ENCODE data around the gene MSL3B.

MSL3B gene

DNA sequence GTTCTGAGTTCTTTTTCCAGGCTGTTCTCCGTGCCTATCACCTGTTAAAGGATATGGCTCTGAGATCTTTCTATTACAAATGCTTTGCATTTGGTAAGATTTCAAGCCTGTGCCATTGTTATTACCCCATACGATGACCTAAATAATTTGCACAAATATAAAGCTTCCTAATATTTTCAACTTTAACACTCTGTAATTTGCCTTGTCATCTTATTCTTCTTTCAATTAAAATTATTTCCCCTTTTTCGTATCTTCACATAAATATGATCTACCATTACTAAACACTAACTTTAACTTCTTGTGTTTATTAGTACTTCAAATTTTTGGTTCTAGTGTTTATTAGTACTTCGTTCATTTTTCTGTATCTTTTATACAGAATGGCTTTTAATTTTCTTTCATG lies 3.2 kb upstream of the MSL3B start:
- no peaks in the 10 kb centered on the region for H4K20me1 ChIP-seq (replicated peaks; ENCODE audit: control insufficient read depth, insufficient read depth, low read length)
- H3K9me1 ChIP-seq (ENCODE audit: control insufficient read depth, insufficient read depth, low read length) = no peaks in the 10 kb centered on the region
- H3K4me1 ChIP-seq (replicated peaks in 1 of 2; ENCODE audit: control insufficient read depth in 2 of 2, insufficient read depth in 2 of 2, low read length in 2 of 2) = peaks cover 0 to 5% of the 10 kb centered on the region in 2 experiments; a peak in 3 of 5 replicates
- in situ Hi-C loops (cut with MboI) (loop anchor here (25.0 kb wide), 1 partner anchor 666 kb away; no protein-coding TSS in a partner anchor), intact Hi-C loops (cut with micrococcal nuclease) (no loop called here)
- H3K27me3 ChIP-seq (ENCODE audit: control insufficient read depth in 2 of 2, insufficient read depth in 2 of 2, low read length in 2 of 2) = no peaks in the 10 kb centered on the region
- H3K4me2 ChIP-seq (ENCODE audit: insufficient read depth, low read length) = no peak overlapping the region
- WGBS (ENCODE audit: insufficient coverage, low coverage, missing lambda C conversion rate) = 12% methylated on average over 4 of the region's 4 CpGs
- peaks cover 3% of the 10 kb centered on the region; the same call in 1 of the 2 replicates for H3K9me3 ChIP-seq (replicated peaks; ENCODE audit: control insufficient read depth, insufficient read depth, low read depth, low read length)
- ATAC-seq (no peak), DNase-seq (ENCODE audit: extremely low read depth in 1 of 4, low spot score in 3 of 4) (no peak), FAIRE-seq (no peak)
- TF ChIP-seq ZNF253 (CRISPR knock-in tag; conservative IDR thresholded peaks at IDR 0.05) = no peak
- no peak for TF ChIP-seq ZNF639 (CRISPR knock-in tag; conservative IDR thresholded peaks at IDR 0.05 in 1 of 2, IDR thresholded peaks at IDR 0.05 in 1 of 2)
- no peak for TF ChIP-seq MCM5 (IDR thresholded peaks at IDR 0.05; ENCODE audit: low read depth)
- peak; percentile 57 for TF ChIP-seq ZNF316 (IDR thresholded peaks at IDR 0.05)
- TF ChIP-seq, protein P1, sequence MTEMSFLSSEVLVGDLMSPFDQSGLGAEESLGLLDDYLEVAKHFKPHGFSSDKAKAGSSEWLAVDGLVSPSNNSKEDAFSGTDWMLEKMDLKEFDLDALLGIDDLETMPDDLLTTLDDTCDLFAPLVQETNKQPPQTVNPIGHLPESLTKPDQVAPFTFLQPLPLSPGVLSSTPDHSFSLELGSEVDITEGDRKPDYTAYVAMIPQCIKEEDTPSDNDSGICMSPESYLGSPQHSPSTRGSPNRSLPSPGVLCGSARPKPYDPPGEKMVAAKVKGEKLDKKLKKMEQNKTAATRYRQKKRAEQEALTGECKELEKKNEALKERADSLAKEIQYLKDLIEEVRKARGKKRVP (CRISPR knock-in tag; IDR thresholded peaks at IDR 0.05) = no peak
- TF ChIP-seq MBD2 (IDR thresholded peaks at IDR 0.05; ENCODE audit: borderline replicate concordance, low read depth) = no peak
- no peak for TF ChIP-seq RBM25 (IDR thresholded peaks at IDR 0.05; ENCODE audit: low read depth, low read length, severe bottlenecking)
- POLR2A ChIA-PET = interaction anchor here (0.6 kb wide), 1 partner anchor 41 kb away, joined by 3 read pairs; no protein-coding TSS in a partner anchor
- no TSS peak for BruUV-seq (replicated peaks)
- no peak overlapping the region for H2AFZ ChIP-seq (ENCODE audit: low read depth, low read length)
- H3K27ac ChIP-seq (ENCODE audit: extremely low read depth, low read depth, low read length) = no peak overlapping the region
- CTCF ChIA-PET (ENCODE audit: low intra/inter-chr PET ratio) = no interaction called here
- H3K9ac ChIP-seq (ENCODE audit: insufficient read depth in 1 of 2, low read depth in 2 of 2, low read length in 2 of 2) = no peak overlapping the region
- no peak overlapping the region for H3K4me3 ChIP-seq
- peaks cover 8% of the 10 kb centered on the region for H3K36me3 ChIP-seq (ENCODE audit: control insufficient read depth, insufficient read depth, low read length)
- H3K79me2 ChIP-seq (ENCODE audit: control insufficient read depth, insufficient read depth, low read length) = peaks cover 10% of the 10 kb centered on the region

All from K562 (cell line).